ENCODE results near the gene PCDHGA8. TPM values are rescaled to one million over a fixed set of nuclear protein-coding genes. Genes with fewer than 3 reads are reported as not detected.

Gene PCDHGA8
- total RNA-seq, 2 donors from 2014 or later: 7.5 to 13.9 TPM

GRCh38 chr5:141434006-141434405 lies 41.6 kb downstream of the PCDHGA8 start:
- Histone ChIP-seq H3K27ac (no peak overlapping the region), H3K9me3 (peaks cover 83% of the 10 kb centered on the region), H3K4me3 (no peak overlapping the region), H3K27me3 (replicated peaks; ENCODE audit: insufficient read depth) (no peaks in the 10 kb centered on the region), H3K4me1 (ENCODE audit: control insufficient read depth in 1 of 2, low read depth in 2 of 2) (no peaks in the 10 kb centered on the region), H3K36me3 (peaks cover under 1% of the 10 kb centered on the region)
- DNase-seq (ENCODE audit: low spot score): no peak
- TF ChIP-seq CTCF (IDR thresholded peaks at IDR 0.05): no peak
- ATAC-seq (ENCODE audit: insufficient number of reproducible peaks, low FRiP score, low read depth): no peak

- no peak overlapping the region for H3K4me3 ChIP-seq
- no peak for ATAC-seq (ENCODE audit: insufficient number of reproducible peaks, low FRiP score, low read depth)
- peaks cover 84% of the 10 kb centered on the region for H3K9me3 ChIP-seq
- H3K27me3 ChIP-seq (replicated peaks; ENCODE audit: insufficient read depth): no peaks in the 10 kb centered on the region
- H3K36me3 ChIP-seq: peaks cover 6% of the 10 kb centered on the region
- no peaks in the 10 kb centered on the region for H3K4me1 ChIP-seq (ENCODE audit: control insufficient read depth in 1 of 2, low read depth in 2 of 2)
- H3K27ac ChIP-seq: no peak overlapping the region
- no peak for DNase-seq (ENCODE audit: low spot score)
- no peak for TF ChIP-seq CTCF (IDR thresholded peaks at IDR 0.05)
Observed at GRCh38 chr5:141437221-141437620, 44.8 kb downstream of the PCDHGA8 start.

- peaks cover 6% of the 10 kb centered on the region for H3K36me3 ChIP-seq
- H3K9me3 ChIP-seq: peaks cover 78% of the 10 kb centered on the region
Observed at GRCh38 chr5:141439411-141440141, 47.1 kb downstream of the PCDHGA8 start.

GRCh38 chr5:141440341-141440740 lies 47.9 kb downstream of the PCDHGA8 start:
- Histone ChIP-seq H3K27ac (no peak overlapping the region), H3K4me3 (no peak overlapping the region), H3K4me1 (ENCODE audit: control insufficient read depth in 1 of 2, low read depth in 2 of 2) (no peaks in the 10 kb centered on the region), H3K36me3 (peaks cover 6% of the 10 kb centered on the region), H3K9me3 (peaks cover 78% of the 10 kb centered on the region), H3K27me3 (replicated peaks; ENCODE audit: insufficient read depth) (no peaks in the 10 kb centered on the region)
- ATAC-seq (ENCODE audit: insufficient number of reproducible peaks, low FRiP score, low read depth) (no peak), DNase-seq (ENCODE audit: low spot score) (no peak)
- no peak for TF ChIP-seq CTCF (IDR thresholded peaks at IDR 0.05)

More at GRCh38 chr5:141439411-141440141, 47.1 kb downstream of the PCDHGA8 start:
- TF ChIP-seq CTCF (IDR thresholded peaks at IDR 0.05): no peak
- no peaks in the 10 kb centered on the region for H3K27me3 ChIP-seq (replicated peaks; ENCODE audit: insufficient read depth)
- DNase-seq (ENCODE audit: low spot score): no peak
- no peak overlapping the region for H3K27ac ChIP-seq
- ATAC-seq (ENCODE audit: insufficient number of reproducible peaks, low FRiP score, low read depth): no peak
- H3K4me3 ChIP-seq: no peak overlapping the region
- H3K4me1 ChIP-seq (ENCODE audit: control insufficient read depth in 1 of 2, low read depth in 2 of 2): no peaks in the 10 kb centered on the region

GRCh38 chr5:141441571-141442170 lies 49.2 kb downstream of the PCDHGA8 start:
- no peak overlapping the region for H3K4me3 ChIP-seq
- no peak for TF ChIP-seq CTCF (IDR thresholded peaks at IDR 0.05)
- peaks cover 6% of the 10 kb centered on the region for H3K36me3 ChIP-seq
- peaks cover 73% of the 10 kb centered on the region for H3K9me3 ChIP-seq
- no peak overlapping the region for H3K27ac ChIP-seq
- no peak for ATAC-seq (ENCODE audit: insufficient number of reproducible peaks, low FRiP score, low read depth)
- no peaks in the 10 kb centered on the region for H3K27me3 ChIP-seq (replicated peaks; ENCODE audit: insufficient read depth)
- no peaks in the 10 kb centered on the region for H3K4me1 ChIP-seq (ENCODE audit: control insufficient read depth in 1 of 2, low read depth in 2 of 2)
- DNase-seq (ENCODE audit: low spot score): no peak

Other genes with a start within 250 kb of the PCDHGA8 start
- 1 to 10 TPM; 3.2 to 3.8 TPM for gene PCDHB6, start 242.6 kb upstream of the PCDHGA8 start, total RNA-seq
- 1 to 10 TPM; 4.2 to 7.1 TPM for gene PCDHB7, start 220.0 kb upstream of the PCDHGA8 start, total RNA-seq
- 1 to 10 TPM in 1 of 2 donors, under 1 TPM in 1; 0.95 to 1.7 TPM for gene PCDHB8, start 214.8 kb upstream of the PCDHGA8 start, total RNA-seq
- gene PCDHB16, start 210.2 kb upstream of the PCDHGA8 start, total RNA-seq: 10 to 100 TPM in 1 of 2 donors, 1 to 10 TPM in 1; 9.1 to 11.6 TPM
- gene PCDHB9, start 205.5 kb upstream of the PCDHGA8 start, total RNA-seq: 1 to 10 TPM; 4.2 to 9.6 TPM
- gene PCDHB10, start 200.3 kb upstream of the PCDHGA8 start, total RNA-seq: 1 to 10 TPM; 6.1 to 9.1 TPM
- gene PCDHB11, start 193.0 kb upstream of the PCDHGA8 start, total RNA-seq: 10 to 100 TPM in 1 of 2 donors, 1 to 10 TPM in 1; 6.0 to 10.6 TPM
- gene PCDHB12, start 183.9 kb upstream of the PCDHGA8 start, total RNA-seq: 1 to 10 TPM; 7.3 to 7.4 TPM
- gene PCDHB13, start 178.7 kb upstream of the PCDHGA8 start, total RNA-seq: 10 to 100 TPM in 1 of 2 donors, 1 to 10 TPM in 1; 8.0 to 16.1 TPM
- gene PCDHB14, start 169.3 kb upstream of the PCDHGA8 start, total RNA-seq: 10 to 100 TPM; 10.2 to 14.6 TPM
- gene PCDHB15, start 147.2 kb upstream of the PCDHGA8 start, total RNA-seq: 10 to 100 TPM in 1 of 2 donors, 1 to 10 TPM in 1; 6.1 to 10.7 TPM
- 1 to 10 TPM; 2.0 to 3.5 TPM for gene SLC25A2, start 88.6 kb upstream of the PCDHGA8 start, total RNA-seq
- gene TAF7, start 71.8 kb upstream of the PCDHGA8 start, total RNA-seq: 10 to 100 TPM; 35.9 to 56.1 TPM
- 1 to 10 TPM in 1 of 2 donors, under 1 TPM in 1; 0.41 to 2.8 TPM for gene PCDHGA1, start 62.1 kb upstream of the PCDHGA8 start, total RNA-seq
- 10 to 100 TPM in 1 of 2 donors, 1 to 10 TPM in 1; 8.5 to 13.8 TPM for gene PCDHGA2, start 53.9 kb upstream of the PCDHGA8 start, total RNA-seq
- gene PCDHGA3, start 48.8 kb upstream of the PCDHGA8 start, total RNA-seq: 1 to 10 TPM; 5.3 to 9.1 TPM
- gene PCDHGB1, start 42.5 kb upstream of the PCDHGA8 start, total RNA-seq: 10 to 100 TPM in 1 of 2 donors, 1 to 10 TPM in 1; 6.8 to 11.4 TPM
- 10 to 100 TPM; 11.4 TPM for gene PCDHGA4, start 37.6 kb upstream of the PCDHGA8 start, total RNA-seq
- gene PCDHGB2, start 32.6 kb upstream of the PCDHGA8 start, total RNA-seq: 10 to 100 TPM in 1 of 2 donors, 1 to 10 TPM in 1; 9.7 to 13.4 TPM
- gene PCDHGA5, start 28.5 kb upstream of the PCDHGA8 start, total RNA-seq: 10 to 100 TPM in 1 of 2 donors, 1 to 10 TPM in 1; 9.5 to 12.5 TPM
- 10 to 100 TPM; 11.2 to 15.4 TPM for gene PCDHGB3, start 22.4 kb upstream of the PCDHGA8 start, total RNA-seq
- 10 to 100 TPM; 12.0 to 13.1 TPM for gene PCDHGA6, start 18.7 kb upstream of the PCDHGA8 start, total RNA-seq
- gene PCDHGA7, start 9.9 kb upstream of the PCDHGA8 start, total RNA-seq: 10 to 100 TPM; 11.9 to 12.2 TPM
- 10 to 100 TPM; 11.6 to 18.1 TPM for gene PCDHGB4, start 4.9 kb upstream of the PCDHGA8 start, total RNA-seq
- 10 to 100 TPM; 20.8 to 26.3 TPM for gene PCDHGB5, start 5.3 kb downstream of the PCDHGA8 start, total RNA-seq
- 10 to 100 TPM; 12.0 to 18.6 TPM for gene PCDHGA9, start 10.1 kb downstream of the PCDHGA8 start, total RNA-seq
- 10 to 100 TPM in 1 of 2 donors, 1 to 10 TPM in 1; 9.5 to 17.2 TPM for gene PCDHGB6, start 15.4 kb downstream of the PCDHGA8 start, total RNA-seq
- gene PCDHGA10, start 20.4 kb downstream of the PCDHGA8 start, total RNA-seq: 10 to 100 TPM; 11.1 to 14.4 TPM
- 10 to 100 TPM; 18.0 to 28.1 TPM for gene PCDHGB7, start 25.0 kb downstream of the PCDHGA8 start, total RNA-seq
- gene PCDHGA11, start 28.4 kb downstream of the PCDHGA8 start, total RNA-seq: 10 to 100 TPM; 10.4 to 11.6 TPM
- 10 to 100 TPM; 16.2 to 26.0 TPM for gene PCDHGA12, start 37.9 kb downstream of the PCDHGA8 start, total RNA-seq
- 10 to 100 TPM; 61.3 to 99.9 TPM for gene PCDHGC3, start 83.3 kb downstream of the PCDHGA8 start, total RNA-seq
- 1 to 10 TPM; 6.4 to 7.9 TPM for gene PCDHGC4, start 92.4 kb downstream of the PCDHGA8 start, total RNA-seq
- gene PCDHGC5, start 96.4 kb downstream of the PCDHGA8 start, total RNA-seq: 1 to 10 TPM; 5.7 to 6.9 TPM
- gene DIAPH1, start 226.4 kb downstream of the PCDHGA8 start, total RNA-seq: 10 to 100 TPM; 91.0 to 93.1 TPM
- gene HDAC3, start 244.2 kb downstream of the PCDHGA8 start, total RNA-seq: 10 to 100 TPM; 53.5 to 56.2 TPM
- 1 to 10 TPM; 1.6 to 3.2 TPM for gene RELL2, start 244.4 kb downstream of the PCDHGA8 start, total RNA-seq